ENCODE results near the gene GOLGA6L1.
"Not testable (repeated sequence)": the region's sequence is repeated elsewhere in the genome, so short reads cannot be mapped to it uniquely, and the experiment has no call there.

Gene GOLGA6L1

GRCh38 chr15:23136722-23137121, at the start of gene GOLGA6L1:
TSS of gene GOLGA6L1 (minus strand) at chr15:23136822. CDS start at chr15:23136731, 91 bp downstream.
- not testable (repeated sequence) for H3K4me3 ChIP-seq (ENCODE audit: low read depth, low read length); DNase-seq (ENCODE audit: low read depth)

- DNase-seq (ENCODE audit: low read depth); H3K4me3 ChIP-seq (ENCODE audit: low read depth, low read length): not testable (repeated sequence)
These were observed 44.6 kb upstream of the GOLGA6L1 start for GRCh38 chr15:23181201-23181600.

GRCh38 chr15:23180547-23180927, 43.9 kb upstream of the GOLGA6L1 start:
- DNase-seq (ENCODE audit: low read depth): peak; percentile 4
- peak overlapping the region; percentile 50 for H3K4me3 ChIP-seq (ENCODE audit: low read depth, low read length)

GRCh38 chr15:23179768-23180546, 43.3 kb upstream of the GOLGA6L1 start:
- DNase-seq (ENCODE audit: low read depth): peak; percentile 66
- H3K4me3 ChIP-seq (ENCODE audit: low read depth, low read length): peak overlapping the region; percentile 50

GRCh38 chr15:23176683-23177082, 40.1 kb upstream of the GOLGA6L1 start:
- H3K4me3 ChIP-seq (ENCODE audit: low read depth, low read length): not testable (repeated sequence)

GRCh38 chr15:23175606-23176005, 39.0 kb upstream of the GOLGA6L1 start:
- not testable (repeated sequence) for H3K4me3 ChIP-seq (ENCODE audit: low read depth, low read length)
- peak; percentile 14 for DNase-seq (ENCODE audit: low read depth)

More at GRCh38 chr15:23176683-23177082, 40.1 kb upstream of the GOLGA6L1 start:
- DNase-seq (ENCODE audit: low read depth): peak; percentile 13

GRCh38 chr15:23174609-23175140, 38.1 kb upstream of the GOLGA6L1 start:
- TF ChIP-seq CTCF (IDR thresholded peaks at IDR 0.05; ENCODE audit: low read depth, low read length) (peak; percentile 10), POLR2A (IDR thresholded peaks at IDR 0.05; ENCODE audit: extremely low read depth, insufficient read length) (peak; percentile 51)
- H3K4me3 ChIP-seq (ENCODE audit: low read depth, low read length): peak overlapping the region; percentile 36
- DNase-seq (ENCODE audit: low read depth): peak; percentile 98

GRCh38 chr15:23132787-23133186, 3.8 kb downstream of the GOLGA6L1 start:
- not testable (repeated sequence) for DNase-seq (ENCODE audit: low read depth); H3K4me3 ChIP-seq (ENCODE audit: low read depth, low read length)

GRCh38 chr15:23118208-23118607, 18.4 kb downstream of the GOLGA6L1 start:
- TF ChIP-seq MAX (IDR thresholded peaks at IDR 0.05; ENCODE audit: low read depth, low read length): no peak
- TF ChIP-seq POLR2A (IDR thresholded peaks at IDR 0.05; ENCODE audit: extremely low read depth, insufficient read length): no peak
- no peak for TF ChIP-seq MYC (IDR thresholded peaks at IDR 0.05; ENCODE audit: low read depth, low read length)
- TF ChIP-seq CTCF (IDR thresholded peaks at IDR 0.05; ENCODE audit: low read depth, low read length): no peak
- no peak for DNase-seq (ENCODE audit: low read depth)
- H3K4me3 ChIP-seq (ENCODE audit: low read depth, low read length): no peak overlapping the region

- no peak for DNase-seq (ENCODE audit: low read depth)
- TF ChIP-seq POLR2A (IDR thresholded peaks at IDR 0.05; ENCODE audit: extremely low read depth, insufficient read length) (no peak), MAX (IDR thresholded peaks at IDR 0.05; ENCODE audit: low read depth, low read length) (no peak), CTCF (IDR thresholded peaks at IDR 0.05; ENCODE audit: low read depth, low read length) (no peak), MYC (IDR thresholded peaks at IDR 0.05; ENCODE audit: low read depth, low read length) (no peak)
- H3K4me3 ChIP-seq (ENCODE audit: low read depth, low read length): no peak overlapping the region
These were observed 40.8 kb downstream of the GOLGA6L1 start for GRCh38 chr15:23095796-23096195.
